Spleen (tissue), 11 donors: ENCODE results near the gene C2orf80. TPM values are rescaled to one million over a fixed set of nuclear protein-coding genes. Genes with fewer than 3 reads are reported as not detected.
"Not testable (repeated sequence)": the region's sequence is repeated elsewhere in the genome, so short reads cannot be mapped to it uniquely, and the experiment has no call there.

Experiments
- DNase-seq: peaks from one replicate; pipeline ENCODE4 v3.0.0-alpha.2; 2020
- H3K27ac ChIP-seq, 8 donors: fragments of 200-600 bp; sonication (generic) in 7 of 8; 1 replicate in 4 of 8; 2 replicates in 4 of 8; pipeline versions ENCODE4 v1.5.0 to v1.8.0; 2016 to 2021; ENCODE audit warnings: inconsistent platforms in 4 of 8, mild to moderate bottlenecking in 4 of 8, moderate library complexity in 1 of 8
- H3K27me3 ChIP-seq, 7 donors: fragments of 200-600 bp; sonication (generic) in 6 of 7; replicated peaks in 1 of 7; 1 replicate in 4 of 7; 2 replicates in 3 of 7; pipeline versions ENCODE4 v1.5.0 to v1.8.0; 2016 to 2021; ENCODE audit warnings: inconsistent platforms in 3 of 7, mild to moderate bottlenecking in 1 of 7
- H3K36me3 ChIP-seq, 6 donors: fragments of 200-600 bp; sonication (generic) in 5 of 6; 1 replicate in 4 of 6; 2 replicates in 2 of 6; pipeline versions ENCODE4 v1.5.0 to v1.8.0; 2016 to 2021; ENCODE audit warnings: inconsistent platforms in 2 of 6
- H3K4me1 ChIP-seq, 6 donors: fragments of 200-600 bp; sonication (generic) in 5 of 6; 1 replicate in 3 of 6; 2 replicates in 3 of 6; pipeline versions ENCODE4 v1.5.0 to v1.8.0; 2016 to 2021; ENCODE audit warnings: inconsistent platforms in 3 of 6
- H3K4me3 ChIP-seq, 8 donors: fragments of 200-600 bp; sonication (generic) in 7 of 8; 1 replicate in 4 of 8; 2 replicates in 4 of 8; pipeline versions ENCODE4 v1.5.0 to v1.8.0; 2016 to 2021; ENCODE audit warnings: inconsistent platforms in 4 of 8, mild to moderate bottlenecking in 4 of 8, moderate library complexity in 2 of 8
- H3K9me3 ChIP-seq, 8 donors: fragments of 200-600 bp; sonication (generic) in 7 of 8; 1 replicate in 4 of 8; 2 replicates in 4 of 8; pipeline versions ENCODE4 v1.5.0 to v1.8.0; 2016 to 2021; ENCODE audit warnings: inconsistent platforms in 4 of 8
- CTCF ChIP-seq, 11 experiments: fragments of 200-600 bp in 7 of 11; fragments of 450-650 bp in 4 of 11; sonication (generic) in 4 of 11; IDR thresholded peaks in 8 of 11; conservative IDR thresholded peaks in 3 of 11; 1 replicate in 7 of 11; 2 replicates in 4 of 11; pipeline versions ENCODE4 v1.4.0 to v1.8.0; 2016 to 2021; ENCODE audit warnings: antibody characterized with exemption in 11 of 11, inconsistent platforms in 4 of 11, mild to moderate bottlenecking in 1 of 11
- POLR2A ChIP-seq, 3 donors: fragments of 450-650 bp; IDR thresholded peaks; one replicate each; pipeline ENCODE4 v1.5.1; 2017; ENCODE audit warnings: antibody characterized with exemption in 3 of 3, mild to moderate bottlenecking in 1 of 3
- POLR2AphosphoS5 ChIP-seq, 3 donors: sonication (generic); formaldehyde crosslinking; IDR thresholded peaks; one replicate each; pipeline ENCODE4 v1.5.1; 2017; ENCODE audit warnings: antibody characterized with exemption in 3 of 3
- WGBS, 5 donors: extraction: QIAGEN DNeasy Blood & Tissue Kit in 3 of 5; methylation state at CpG; one replicate each; pipeline versions ENCODE4 v1.1.5 to v1.1.7; 2013 to 2018; 5-methylcytosine and 5-hydroxymethylcytosine counted together
- intact Hi-C: fragments of 100-400 bp; cut with DNase I; formaldehyde crosslinking; loops from one replicate; pipeline ENCODE4 v1.15.0; 2023; ENCODE audit warnings: low total_unique reads
- polyA plus RNA-seq, 3 donors: library from polyadenylated mRNA; stranded (reverse); fragments of 200-250 nt; gene quantifications; one replicate each; pipeline ENCODE4 v1.2.1, GENCODE V29; 2013
- total RNA-seq, 7 donors: library from RNA; depleted of rRNA in 3 of 7; stranded (reverse); fragments of >200 nt in 3 of 7; fragmentation: NEBNext Ultra II Directional in 4 of 7; extraction: Animal tissue kit (Norgen Biotek cat#: 25700) in 4 of 7; gene quantifications; one replicate each; pipeline versions ENCODE4 v1.1.0 to v1.2.1, GENCODE V29; 2016 to 2021
- donor health status: healthy with polysubstance abuse.
- donor health status: DM: no; HTN: no; CAD: no; lungs with moderate emphysema.
- donor health status: DM: no; HTN: no; CAD: no.
- donor health status: Bipolar disorder and iron deficiency.
- donor health status: healthy.
- donor health status: DM: no; HTN: no; CAD: no.
- donor health status: DM: yes; HTN: yes; CAD: no.

C2orf80 gene
- total and polyA plus RNA-seq, 10 donors, result not detected

- DNase-seq, result no peak
Measured at GRCh38 chr2:208122248-208122647, 67.6 kb downstream of the C2orf80 start.

GRCh38 chr2:208118918-208119317, 70.9 kb downstream of the C2orf80 start:
- H3K36me3 ChIP-seq, result no peaks in the 10 kb centered on the region
- peaks cover 0 to 3% (median 1%) of the 10 kb centered on the region in 6 donors for H3K4me1 ChIP-seq
- WGBS, 5 donors, result 97 to 100% (median 98%) methylated on average over 3 of the region's 3 CpGs
- H3K9me3 ChIP-seq, result no peaks in the 10 kb centered on the region
- no peak overlapping the region for H3K4me3 ChIP-seq
- intact Hi-C loops, result no loop called here
- TF ChIP-seq POLR2A (IDR thresholded peaks at IDR 0.05) (no peak), CTCF (IDR thresholded peaks at IDR 0.05 in 8 of 11, conservative IDR thresholded peaks at IDR 0.05 in 3 of 11) (no peak), POLR2AphosphoS5 (IDR thresholded peaks at IDR 0.05) (no peak)
- no peak for DNase-seq
- H3K27ac ChIP-seq, result no peak overlapping the region
- peaks cover 0 to 12% (median 3%) of the 10 kb centered on the region in 7 donors for H3K27me3 ChIP-seq

More at GRCh38 chr2:208122248-208122647, 67.6 kb downstream of the C2orf80 start:
- intact Hi-C loops, result no loop called here
- Histone ChIP-seq H3K36me3 (no peaks in the 10 kb centered on the region), H3K27me3 (peaks cover 0 to 33% (median 15%) of the 10 kb centered on the region in 7 donors), H3K9me3 (peaks cover 0 to 3% (median 0%) of the 10 kb centered on the region in 8 donors), H3K27ac (no peak overlapping the region), H3K4me1 (peaks cover 0 to 14% (median 8%) of the 10 kb centered on the region in 6 donors), H3K4me3 (no peak overlapping the region)
- WGBS, 5 donors, result 84 to 100% (median 92%) methylated on average over 1 of the region's 1 CpG
- TF ChIP-seq CTCF (IDR thresholded peaks at IDR 0.05 in 8 of 11, conservative IDR thresholded peaks at IDR 0.05 in 3 of 11), result no peak
- TF ChIP-seq POLR2AphosphoS5 (IDR thresholded peaks at IDR 0.05), result no peak
- no peak for TF ChIP-seq POLR2A (IDR thresholded peaks at IDR 0.05)

- H3K27ac ChIP-seq, H3K9me3 ChIP-seq, H3K4me1 ChIP-seq, H3K36me3 ChIP-seq, H3K4me3 ChIP-seq, DNase-seq, intact Hi-C loops: not testable (repeated sequence)
- WGBS, 5 donors, result 89 to 95% (median 92%) methylated on average over 11 of the region's 11 CpGs
- peaks cover 0 to 15% (median 0%) of the 10 kb centered on the region in 7 donors for H3K27me3 ChIP-seq
Measured at GRCh38 chr2:208117390-208117789, 72.4 kb downstream of the C2orf80 start.

Other genes starting within 250 kb of the C2orf80 start
- gene PLEKHM3, start 164.5 kb downstream of the C2orf80 start, total RNA-seq, result 10 to 100 TPM; 14.8 to 24.3 (median 18.9) TPM
- 1 to 10 TPM; 2.4 to 2.6 (median 2.4) TPM for gene PLEKHM3, start 164.5 kb downstream of the C2orf80 start, polyA plus RNA-seq
- not detected for gene CRYGD, start 65.5 kb downstream of the C2orf80 start, total RNA-seq
- gene CRYGD, start 65.5 kb downstream of the C2orf80 start, polyA plus RNA-seq, result not detected
- gene CRYGC, start 60.2 kb downstream of the C2orf80 start, total RNA-seq, result not detected
- gene CRYGC, start 60.2 kb downstream of the C2orf80 start, polyA plus RNA-seq, result not detected
- not detected for gene CRYGB, start 43.9 kb downstream of the C2orf80 start, total RNA-seq
- not detected for gene CRYGB, start 43.9 kb downstream of the C2orf80 start, polyA plus RNA-seq
- gene CRYGA, start 26.4 kb downstream of the C2orf80 start, total RNA-seq, result not detected
- gene CRYGA, start 26.4 kb downstream of the C2orf80 start, polyA plus RNA-seq, result not detected
- gene IDH1, start 65.0 kb upstream of the C2orf80 start, total RNA-seq, result 100 to 1,000 TPM in 1 of 7 donors, 10 to 100 TPM in 6; 49.9 to 101 (median 88.3) TPM
- 10 to 100 TPM; 26.8 to 49.3 (median 41.3) TPM for gene IDH1, start 65.0 kb upstream of the C2orf80 start, polyA plus RNA-seq
- 10 to 100 TPM; 50.9 to 68.7 (median 54.2) TPM for gene PIKFYVE, start 76.2 kb upstream of the C2orf80 start, total RNA-seq
- gene PIKFYVE, start 76.2 kb upstream of the C2orf80 start, polyA plus RNA-seq, result 1 to 10 TPM; 7.3 to 9.5 (median 9.2) TPM
- gene PTH2R, start 216.8 kb upstream of the C2orf80 start, total RNA-seq, result under 1 TPM in 6 of 7 donors, not detected in 1; 0.26 to 0.92 (median 0.53) TPM
- under 1 TPM; 0.10 to 0.43 (median 0.20) TPM for gene PTH2R, start 216.8 kb upstream of the C2orf80 start, polyA plus RNA-seq